WTC11 (cell line): ENCODE results near the gene ANO8. TPM values are rescaled to one million over a fixed set of nuclear protein-coding genes. Genes with fewer than 3 reads are reported as not detected.
A peak's percentile ranks its signal among the peaks of the same experiment; 100 is the strongest.

Experiments
- CBFB ChIP-seq: sonication (generic); formaldehyde crosslinking; IDR thresholded peaks from 2 replicates; pipeline ENCODE4 v1.8.1; 2022; ENCODE audit warnings: mild to moderate bottlenecking, low read depth, missing genetic modification reagents
- CREB1 ChIP-seq: sonication (generic); formaldehyde crosslinking; IDR thresholded peaks from 2 replicates; pipeline ENCODE4 v1.8.0; 2023; ENCODE audit warnings: mild to moderate bottlenecking, missing genetic modification reagents
- EMX1 ChIP-seq: fragments of 250-450 bp; sonication (Bioruptor Pico); IDR thresholded peaks from 2 replicates; pipeline ENCODE4 v1.8.0; 2021; ENCODE audit warnings: mild to moderate bottlenecking
- ETV6 ChIP-seq: sonication (generic); formaldehyde crosslinking; IDR thresholded peaks from 2 replicates; pipeline ENCODE4 v1.8.1; 2022; ENCODE audit warnings: mild to moderate bottlenecking, missing genetic modification reagents
- GABPB1 ChIP-seq: sonication (generic); formaldehyde crosslinking; IDR thresholded peaks from 2 replicates; pipeline ENCODE4 v1.8.1; 2023; ENCODE audit warnings: mild to moderate bottlenecking, missing genetic modification reagents
- GRHL2 ChIP-seq: fragments of 250-450 bp; sonication (Bioruptor Pico); IDR thresholded peaks from 2 replicates; pipeline ENCODE4 v1.8.0; 2022; ENCODE audit warnings: mild to moderate bottlenecking, moderate library complexity; ENCODE audit not compliant: insufficient replicate concordance, severe bottlenecking
- HMGA2 ChIP-seq: fragments of 250-450 bp; sonication (Bioruptor Pico); IDR thresholded peaks from 2 replicates; pipeline ENCODE4 v1.4.0; 2021; ENCODE audit warnings: mild to moderate bottlenecking, moderate library complexity
- IRF2 ChIP-seq: sonication (generic); formaldehyde crosslinking; IDR thresholded peaks from 2 replicates; pipeline ENCODE4 v1.8.0; 2022; ENCODE audit warnings: low read depth, missing genetic modification reagents, borderline replicate concordance
- MXD4 ChIP-seq: fragments of 250-450 bp; sonication (Bioruptor Pico); IDR thresholded peaks from 2 replicates; pipeline ENCODE4 v1.8.0; 2021; ENCODE audit warnings: mild to moderate bottlenecking, moderate library complexity, borderline replicate concordance
- NR1H2 ChIP-seq: sonication (generic); formaldehyde crosslinking; IDR thresholded peaks from 2 replicates; pipeline ENCODE4 v1.9.0; 2021; ENCODE audit warnings: mild to moderate bottlenecking, moderate library complexity, missing genetic modification reagents
- NR2C2 ChIP-seq: sonication (generic); formaldehyde crosslinking; IDR thresholded peaks from 2 replicates; pipeline ENCODE4 v1.8.0; 2022; ENCODE audit warnings: mild to moderate bottlenecking, missing genetic modification reagents
- OVOL2 ChIP-seq: fragments of 250-450 bp; sonication (Bioruptor Pico); IDR thresholded peaks from 2 replicates; pipeline ENCODE4 v1.9.0; 2021; ENCODE audit warnings: mild to moderate bottlenecking, borderline replicate concordance
- PRRX2 ChIP-seq: fragments of 250-450 bp; sonication (Bioruptor Pico); IDR thresholded peaks from 2 replicates; pipeline ENCODE4 v1.8.0; 2021; ENCODE audit warnings: mild to moderate bottlenecking
- RORB ChIP-seq: fragments of 250-450 bp; sonication (Bioruptor Pico); IDR thresholded peaks from 2 replicates; pipeline ENCODE4 v1.9.0; 2021; ENCODE audit warnings: mild to moderate bottlenecking
- SMAD3 ChIP-seq: sonication (generic); formaldehyde crosslinking; IDR thresholded peaks from 2 replicates; pipeline ENCODE4 v1.8.0; 2022; ENCODE audit warnings: missing genetic modification reagents, mild to moderate bottlenecking, borderline replicate concordance
- SMAD4 ChIP-seq: sonication (generic); formaldehyde crosslinking; IDR thresholded peaks from 2 replicates; pipeline ENCODE4 v1.8.0; 2022; ENCODE audit warnings: mild to moderate bottlenecking, missing genetic modification reagents
- TEAD1 ChIP-seq: sonication (generic); formaldehyde crosslinking; IDR thresholded peaks from 2 replicates; pipeline ENCODE4 v1.8.0; 2022; ENCODE audit warnings: mild to moderate bottlenecking, missing genetic modification reagents
- TP53 ChIP-seq: sonication (generic); formaldehyde crosslinking; IDR thresholded peaks from 2 replicates; pipeline ENCODE4 v1.8.1; 2023; ENCODE audit warnings: mild to moderate bottlenecking, missing genetic modification reagents
- ZBTB21 ChIP-seq: sonication (generic); formaldehyde crosslinking; IDR thresholded peaks from 2 replicates; pipeline ENCODE4 v1.8.1; 2023; ENCODE audit warnings: mild to moderate bottlenecking, missing genetic modification reagents, borderline replicate concordance
- ZNF138 ChIP-seq: sonication (generic); formaldehyde crosslinking; conservative IDR thresholded peaks from 2 replicates; pipeline ENCODE4 v1.8.1; 2022; ENCODE audit warnings: mild to moderate bottlenecking, moderate library complexity, missing genetic modification reagents
- ZNF219 ChIP-seq: sonication (generic); formaldehyde crosslinking; IDR thresholded peaks from 2 replicates; pipeline ENCODE4 v1.8.0; 2023; ENCODE audit warnings: missing genetic modification reagents, mild to moderate bottlenecking, borderline replicate concordance
- ZNF232 ChIP-seq: sonication (generic); formaldehyde crosslinking; IDR thresholded peaks from 2 replicates; pipeline ENCODE4 v1.8.0; 2022; ENCODE audit warnings: mild to moderate bottlenecking, missing genetic modification reagents
- ZNF416 ChIP-seq: fragments of 250-450 bp; sonication (Bioruptor Pico); IDR thresholded peaks from 2 replicates; pipeline ENCODE4 v1.9.0; 2021; ENCODE audit warnings: mild to moderate bottlenecking, inconsistent platforms
- ZNF423 ChIP-seq: fragments of 250-450 bp; sonication (Bioruptor Pico); IDR thresholded peaks from 2 replicates; pipeline ENCODE4 v2.1.2; 2022; ENCODE audit warnings: mild to moderate bottlenecking, moderate library complexity
- total RNA-seq: library from RNA; stranded (reverse); gene quantifications from 3 replicates; pipeline ENCODE4 v1.2.3, GENCODE V29; 2021
- TF ChIP-seq, protein P1 (sequence below): sonication (generic); formaldehyde crosslinking; conservative IDR thresholded peaks from 2 replicates; pipeline ENCODE4 v1.8.1; 2022; ENCODE audit warnings: mild to moderate bottlenecking, missing genetic modification reagents
- TF ChIP-seq, protein P2 (sequence below): fragments of 250-450 bp; sonication (Bioruptor Pico); IDR thresholded peaks from 2 replicates; pipeline ENCODE4 v2.1.2; 2022; ENCODE audit warnings: mild to moderate bottlenecking, moderate library complexity
- TF ChIP-seq, protein P3 (sequence below): fragments of 250-450 bp; sonication (Bioruptor Pico); conservative IDR thresholded peaks from 2 replicates; pipeline ENCODE4 v1.9.0; 2021; ENCODE audit warnings: mild to moderate bottlenecking
- TF ChIP-seq, protein P4 (sequence below): sonication (generic); formaldehyde crosslinking; IDR thresholded peaks from 2 replicates; pipeline ENCODE4 v1.8.1; 2022; ENCODE audit warnings: low read depth, mild to moderate bottlenecking, moderate library complexity, missing genetic modification reagents, borderline replicate concordance
- TF ChIP-seq, protein P5 (sequence below): sonication (generic); formaldehyde crosslinking; IDR thresholded peaks from 2 replicates; pipeline ENCODE4 v1.8.1; 2022; ENCODE audit warnings: mild to moderate bottlenecking, moderate library complexity, missing genetic modification reagents
- TF ChIP-seq, protein P6 (sequence below): sonication (generic); formaldehyde crosslinking; IDR thresholded peaks from 2 replicates; pipeline ENCODE4 v1.8.1; 2023; ENCODE audit warnings: mild to moderate bottlenecking, missing genetic modification reagents
- TF ChIP-seq, protein P7 (sequence below): sonication (generic); formaldehyde crosslinking; IDR thresholded peaks from 2 replicates; pipeline ENCODE4 v1.8.0; 2022; ENCODE audit warnings: mild to moderate bottlenecking, missing genetic modification reagents

Gene ANO8
- total RNA-seq, 1 experiment from 2014 or later, result 32.6 TPM

DNA sequence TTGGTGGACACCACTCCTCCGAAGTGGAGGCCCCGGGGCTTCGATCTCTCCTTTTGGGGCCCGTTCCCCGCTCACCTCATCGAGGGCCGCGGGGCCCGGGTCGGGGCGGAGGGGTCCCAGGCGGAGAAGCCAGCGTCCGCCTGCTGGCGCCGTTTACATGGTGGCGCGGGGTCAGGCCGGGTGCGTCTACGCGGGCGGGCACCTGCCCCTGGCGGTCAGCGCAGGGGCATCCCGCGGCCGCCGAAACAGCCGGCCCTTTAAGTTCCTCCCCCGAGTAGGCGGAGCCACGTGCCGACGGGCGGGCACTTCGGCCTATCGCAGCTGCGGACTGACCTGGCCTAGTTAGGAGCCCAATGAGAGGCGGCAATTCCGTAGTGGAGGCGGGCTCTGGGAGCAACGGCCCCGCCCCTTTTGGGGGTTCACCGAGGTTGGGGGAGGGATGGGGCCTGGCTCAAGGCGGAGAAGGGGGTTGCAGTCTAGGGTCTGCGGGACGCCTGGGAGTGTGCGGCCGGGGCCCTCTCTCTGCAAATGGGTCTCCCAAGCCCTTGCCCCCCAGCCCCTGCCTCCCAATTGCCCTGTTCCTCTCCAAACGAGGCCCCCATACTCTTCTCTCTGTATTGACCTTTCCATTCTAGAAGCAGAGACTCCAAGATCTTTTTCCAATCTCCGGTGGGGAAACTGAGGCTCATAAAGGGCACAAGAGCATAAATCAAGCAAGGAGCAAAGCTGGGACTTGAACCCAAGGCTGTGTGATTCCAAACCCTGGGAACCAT is 31.3 kb downstream of the ANO8 start, which contains the start of gene ABHD8 (continued):
- TF ChIP-seq EMX1 (no peak), GRHL2 (CRISPR knock-in tag) (no peak), MXD4 (no peak), OVOL2 (CRISPR knock-in tag) (no peak), NR1H2 (CRISPR knock-in tag) (no peak), CREB1 (CRISPR knock-in tag) (peak; percentile 46; the same call in 1 of the 2 replicates), ZNF416 (no peak), RORB (CRISPR knock-in tag) (no peak), ZNF219 (CRISPR knock-in tag) (no peak), HMGA2 (CRISPR knock-in tag) (no peak), CBFB (CRISPR knock-in tag) (no peak), TEAD1 (CRISPR knock-in tag) (0 out of 2 replicates have a peak, but pooled peaks have one; percentile 59), IRF2 (no peak), ZNF138 (no peak), SMAD4 (CRISPR knock-in tag) (no peak), ZBTB21 (CRISPR knock-in tag) (no peak), TP53 (no peak), ETV6 (CRISPR knock-in tag) (peak; percentile 72; the same call in 1 of the 2 replicates), GABPB1 (CRISPR knock-in tag) (peak; percentile 39; the same call in 1 of the 2 replicates), SMAD3 (CRISPR knock-in tag) (no peak), ZNF423 (CRISPR knock-in tag) (no peak), PRRX2 (CRISPR knock-in tag) (no peak), NR2C2 (CRISPR knock-in tag) (no peak), ZNF232 (CRISPR knock-in tag) (no peak)
- TF ChIP-seq, protein P1, sequence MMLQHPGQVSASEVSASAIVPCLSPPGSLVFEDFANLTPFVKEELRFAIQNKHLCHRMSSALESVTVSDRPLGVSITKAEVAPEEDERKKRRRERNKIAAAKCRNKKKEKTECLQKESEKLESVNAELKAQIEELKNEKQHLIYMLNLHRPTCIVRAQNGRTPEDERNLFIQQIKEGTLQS (CRISPR knock-in tag), result no peak
- TF ChIP-seq, protein P2, sequence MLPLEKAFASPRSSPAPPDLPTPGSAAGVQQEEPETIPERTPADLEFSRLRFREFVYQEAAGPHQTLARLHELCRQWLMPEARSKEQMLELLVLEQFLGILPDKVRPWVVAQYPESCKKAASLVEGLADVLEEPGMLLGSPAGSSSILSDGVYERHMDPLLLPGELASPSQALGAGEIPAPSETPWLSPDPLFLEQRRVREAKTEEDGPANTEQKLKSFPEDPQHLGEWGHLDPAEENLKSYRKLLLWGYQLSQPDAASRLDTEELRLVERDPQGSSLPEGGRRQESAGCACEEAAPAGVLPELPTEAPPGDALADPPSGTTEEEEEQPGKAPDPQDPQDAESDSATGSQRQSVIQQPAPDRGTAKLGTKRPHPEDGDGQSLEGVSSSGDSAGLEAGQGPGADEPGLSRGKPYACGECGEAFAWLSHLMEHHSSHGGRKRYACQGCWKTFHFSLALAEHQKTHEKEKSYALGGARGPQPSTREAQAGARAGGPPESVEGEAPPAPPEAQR (CRISPR knock-in tag), result no peak
- TF ChIP-seq, protein P3, sequence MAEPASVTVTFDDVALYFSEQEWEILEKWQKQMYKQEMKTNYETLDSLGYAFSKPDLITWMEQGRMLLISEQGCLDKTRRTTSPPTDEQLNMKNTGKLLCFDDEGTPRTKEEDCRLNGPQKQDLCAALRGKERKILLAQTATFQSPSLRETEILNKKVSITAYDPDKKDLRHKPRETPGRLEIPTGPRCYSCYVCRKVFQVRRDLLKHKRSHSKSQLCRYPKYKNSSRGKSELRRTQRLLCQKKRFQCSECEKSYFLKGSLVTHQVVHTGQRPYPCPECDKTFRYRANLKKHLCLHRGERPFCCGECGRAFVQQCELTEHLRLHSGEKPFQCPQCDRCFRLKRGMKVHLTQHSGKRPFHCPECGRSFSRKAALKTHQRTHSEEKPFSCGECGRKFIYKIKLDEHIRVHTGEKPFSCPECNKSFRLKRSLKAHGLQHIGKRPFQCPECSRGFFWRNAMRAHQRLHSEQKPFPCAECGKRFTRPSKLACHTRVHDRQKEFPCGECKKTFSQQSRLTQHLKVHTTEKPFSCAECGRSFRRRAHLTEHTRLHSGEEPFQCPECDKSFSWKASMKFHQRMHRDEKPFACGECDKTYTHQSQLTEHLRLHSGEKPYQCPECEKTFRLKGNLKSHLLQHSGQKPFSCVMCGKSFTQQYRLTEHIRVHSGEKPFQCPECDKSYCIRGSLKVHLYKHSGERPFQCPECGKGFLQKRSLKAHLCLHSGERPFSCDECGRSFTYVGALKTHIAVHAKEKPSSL, result no peak
- TF ChIP-seq, protein P4, sequence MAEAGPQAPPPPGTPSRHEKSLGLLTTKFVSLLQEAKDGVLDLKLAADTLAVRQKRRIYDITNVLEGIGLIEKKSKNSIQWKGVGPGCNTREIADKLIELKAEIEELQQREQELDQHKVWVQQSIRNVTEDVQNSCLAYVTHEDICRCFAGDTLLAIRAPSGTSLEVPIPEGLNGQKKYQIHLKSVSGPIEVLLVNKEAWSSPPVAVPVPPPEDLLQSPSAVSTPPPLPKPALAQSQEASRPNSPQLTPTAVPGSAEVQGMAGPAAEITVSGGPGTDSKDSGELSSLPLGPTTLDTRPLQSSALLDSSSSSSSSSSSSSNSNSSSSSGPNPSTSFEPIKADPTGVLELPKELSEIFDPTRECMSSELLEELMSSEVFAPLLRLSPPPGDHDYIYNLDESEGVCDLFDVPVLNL (CRISPR knock-in tag), result no peak
- TF ChIP-seq, protein P5, sequence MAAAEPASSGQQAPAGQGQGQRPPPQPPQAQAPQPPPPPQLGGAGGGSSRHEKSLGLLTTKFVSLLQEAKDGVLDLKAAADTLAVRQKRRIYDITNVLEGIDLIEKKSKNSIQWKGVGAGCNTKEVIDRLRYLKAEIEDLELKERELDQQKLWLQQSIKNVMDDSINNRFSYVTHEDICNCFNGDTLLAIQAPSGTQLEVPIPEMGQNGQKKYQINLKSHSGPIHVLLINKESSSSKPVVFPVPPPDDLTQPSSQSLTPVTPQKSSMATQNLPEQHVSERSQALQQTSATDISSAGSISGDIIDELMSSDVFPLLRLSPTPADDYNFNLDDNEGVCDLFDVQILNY (CRISPR knock-in tag), result peak; percentile 70; the same call in 1 of the 2 replicates
- TF ChIP-seq, protein P6, sequence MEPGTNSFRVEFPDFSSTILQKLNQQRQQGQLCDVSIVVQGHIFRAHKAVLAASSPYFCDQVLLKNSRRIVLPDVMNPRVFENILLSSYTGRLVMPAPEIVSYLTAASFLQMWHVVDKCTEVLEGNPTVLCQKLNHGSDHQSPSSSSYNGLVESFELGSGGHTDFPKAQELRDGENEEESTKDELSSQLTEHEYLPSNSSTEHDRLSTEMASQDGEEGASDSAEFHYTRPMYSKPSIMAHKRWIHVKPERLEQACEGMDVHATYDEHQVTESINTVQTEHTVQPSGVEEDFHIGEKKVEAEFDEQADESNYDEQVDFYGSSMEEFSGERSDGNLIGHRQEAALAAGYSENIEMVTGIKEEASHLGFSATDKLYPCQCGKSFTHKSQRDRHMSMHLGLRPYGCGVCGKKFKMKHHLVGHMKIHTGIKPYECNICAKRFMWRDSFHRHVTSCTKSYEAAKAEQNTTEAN (CRISPR knock-in tag), result 0 out of 2 replicates have a peak, but pooled peaks have one; percentile 51
- TF ChIP-seq, protein P7, sequence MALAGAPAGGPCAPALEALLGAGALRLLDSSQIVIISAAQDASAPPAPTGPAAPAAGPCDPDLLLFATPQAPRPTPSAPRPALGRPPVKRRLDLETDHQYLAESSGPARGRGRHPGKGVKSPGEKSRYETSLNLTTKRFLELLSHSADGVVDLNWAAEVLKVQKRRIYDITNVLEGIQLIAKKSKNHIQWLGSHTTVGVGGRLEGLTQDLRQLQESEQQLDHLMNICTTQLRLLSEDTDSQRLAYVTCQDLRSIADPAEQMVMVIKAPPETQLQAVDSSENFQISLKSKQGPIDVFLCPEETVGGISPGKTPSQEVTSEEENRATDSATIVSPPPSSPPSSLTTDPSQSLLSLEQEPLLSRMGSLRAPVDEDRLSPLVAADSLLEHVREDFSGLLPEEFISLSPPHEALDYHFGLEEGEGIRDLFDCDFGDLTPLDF (CRISPR knock-in tag), result peak; percentile 61; the same call in 1 of the 2 replicates
